UCSD-AML1 (cell line): Measurements from ENCODE around the gene UNG.
"Not testable (repeated sequence)": the region's sequence is repeated elsewhere in the genome, so short reads cannot be mapped to it uniquely, and the experiment has no call there.

Experiments used
- DNase-seq: peaks from one replicate; lab custom pipeline; 2025; ENCODE audit not compliant: unreplicated experiment; lab: John Stamatoyannopoulos, UW

The UNG gene

DNA sequence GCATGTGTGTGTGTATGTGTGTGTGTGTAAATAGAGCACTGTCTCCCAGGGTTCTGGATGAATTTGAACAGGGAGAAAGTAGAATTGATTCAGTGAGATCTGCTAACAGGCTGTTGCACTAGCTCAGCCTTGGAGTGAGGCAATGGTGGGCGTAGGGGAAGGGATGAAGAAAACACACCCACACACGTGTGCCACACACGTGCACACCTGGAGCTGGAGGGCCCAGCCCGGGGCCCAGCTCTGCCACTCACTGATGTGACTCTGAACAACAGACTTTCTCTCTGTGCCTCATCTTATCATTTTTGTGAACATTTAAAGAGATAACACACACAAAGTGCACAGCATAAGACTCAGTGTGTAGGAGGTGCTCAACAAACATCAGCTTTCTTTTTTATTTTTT lies 23.2 kb downstream of the UNG start:
- DNase-seq, result no peak

DNA sequence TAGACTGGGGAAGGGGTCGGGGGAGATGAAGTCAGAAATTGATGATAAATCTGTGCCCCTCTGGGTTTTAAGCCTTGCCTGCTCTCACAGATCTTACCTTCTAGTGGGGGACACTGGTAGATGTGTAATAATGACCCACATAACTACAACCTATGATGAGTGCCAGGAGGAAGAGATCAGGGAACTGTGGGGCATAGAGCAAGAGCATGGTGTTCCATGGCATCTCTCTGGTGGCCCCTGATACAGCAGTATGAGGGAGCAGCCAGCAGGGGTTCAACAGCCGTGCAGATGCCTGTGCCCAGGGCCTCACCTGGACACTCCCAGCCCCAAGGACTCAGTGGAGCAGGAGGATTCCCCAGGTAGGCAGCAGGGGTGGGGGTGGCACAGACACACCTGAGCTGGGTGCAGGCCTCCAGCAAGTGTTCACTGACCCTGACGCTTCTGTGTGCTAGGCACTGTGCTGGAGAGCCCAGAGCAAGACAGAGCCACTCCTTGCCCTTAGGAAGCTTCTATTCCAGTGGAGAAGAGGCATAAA lies 24.0 kb downstream of the UNG start:
- no peak for DNase-seq

- DNase-seq, result no peak
Measured at GRCh38 chr12:109124878-109125648, 27.7 kb downstream of the UNG start.

- DNase-seq, result no peak
Measured at GRCh38 chr12:109125791-109126190, 28.4 kb downstream of the UNG start.

DNA sequence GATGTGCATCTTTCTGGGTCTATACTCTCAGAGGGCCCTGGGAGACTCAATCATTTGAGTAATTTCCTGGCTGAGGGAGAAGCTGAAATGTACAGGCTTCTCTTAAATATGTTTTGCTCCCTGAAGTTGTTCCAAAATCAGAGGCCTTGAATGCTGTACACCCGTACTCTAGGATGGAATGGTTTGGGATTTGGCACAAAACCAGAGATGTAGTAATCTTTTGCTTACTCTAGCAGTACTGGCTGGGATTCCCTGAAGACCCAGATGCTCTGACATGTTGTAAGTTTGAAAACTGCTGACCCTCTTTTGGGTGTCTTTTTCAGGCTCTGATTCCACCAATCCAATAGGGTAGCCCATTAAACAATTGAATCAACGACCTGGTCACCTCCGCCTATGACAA lies 29.4 kb downstream of the UNG start:
- no peak for DNase-seq

- DNase-seq, result no peak
Measured at GRCh38 chr12:109127533-109128242, 30.3 kb downstream of the UNG start.

DNA sequence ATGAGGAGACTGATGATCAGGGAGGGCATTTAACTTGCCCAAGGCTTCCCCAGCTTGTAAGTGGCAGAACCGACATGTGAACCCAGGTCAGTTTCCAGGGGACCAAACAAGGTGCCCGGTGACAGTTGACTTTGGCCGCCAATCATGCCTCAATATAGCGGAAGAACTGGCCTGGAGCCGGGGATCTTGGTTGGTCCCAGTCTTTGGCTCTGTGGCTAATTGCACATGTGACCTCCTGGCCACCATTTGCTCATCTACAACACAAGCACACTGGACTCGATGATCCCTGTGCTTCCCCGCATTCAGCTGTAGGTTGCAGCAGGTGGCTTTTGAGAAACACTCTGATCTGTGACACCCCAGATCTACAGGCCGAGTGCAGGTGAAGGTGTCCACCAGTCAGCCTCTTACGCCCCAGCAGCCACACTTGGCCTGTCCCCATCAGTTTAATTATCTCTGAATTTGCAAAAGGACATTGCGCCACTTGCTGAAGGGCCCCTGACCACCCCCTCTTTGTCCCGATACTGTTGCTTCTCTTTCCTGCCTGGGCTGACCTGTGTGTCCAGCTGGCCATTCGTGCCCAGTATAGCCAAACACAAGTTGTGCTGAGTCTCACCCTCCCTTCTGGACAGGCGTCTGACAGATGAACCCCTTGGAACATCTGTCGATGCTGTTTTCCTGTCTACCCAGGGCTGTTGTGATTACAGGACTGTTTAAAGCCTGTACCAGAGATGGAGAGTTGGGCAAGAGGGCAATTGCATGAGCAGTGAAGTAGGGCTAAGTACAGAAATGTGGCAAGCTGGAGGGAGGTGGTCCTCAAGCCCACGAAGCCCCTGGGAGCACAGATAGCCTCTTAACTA lies 33.1 kb downstream of the UNG start:
- no peak for DNase-seq

DNA sequence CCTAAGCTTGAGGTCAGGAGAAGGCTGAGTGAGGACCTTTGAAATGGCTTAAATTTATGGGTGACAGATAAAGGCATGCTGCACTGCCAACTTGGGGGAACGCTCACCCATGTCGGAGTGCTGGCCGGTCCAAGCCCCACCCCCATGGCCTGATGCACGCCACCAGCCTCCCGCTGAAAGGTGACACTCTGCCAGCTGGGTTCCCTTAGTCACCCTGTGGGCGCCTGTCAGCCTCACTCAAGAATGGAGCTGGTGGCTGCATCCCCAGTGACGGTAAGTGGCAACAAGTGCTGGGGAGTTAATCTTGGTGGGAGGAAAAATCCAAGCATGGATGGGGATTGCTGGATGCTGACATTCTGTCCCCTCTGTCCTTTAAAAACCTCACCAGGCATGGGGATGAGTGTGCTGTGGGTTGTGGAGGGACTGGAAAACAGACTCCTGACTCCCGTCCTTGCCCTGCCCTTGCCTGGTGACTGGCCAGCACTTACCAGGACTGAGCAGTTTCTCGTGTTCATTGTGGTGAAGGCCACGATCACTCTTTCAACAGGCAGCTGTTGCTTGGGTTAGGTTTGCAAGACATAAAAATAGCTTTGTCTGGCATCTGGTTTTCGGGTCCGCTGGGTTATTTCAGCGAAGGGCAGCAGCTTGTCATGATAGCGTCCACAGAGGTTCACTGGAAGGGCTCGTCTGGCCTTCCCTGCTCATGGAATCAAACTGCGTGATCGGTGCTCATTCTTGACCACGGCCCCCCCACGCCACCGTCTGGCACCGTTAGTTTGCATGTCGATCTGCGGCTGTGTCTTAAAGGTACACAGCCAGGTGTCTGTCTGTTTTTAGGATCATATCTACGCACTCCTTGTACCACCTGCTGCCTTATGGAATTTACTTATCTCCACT lies 34.0 kb downstream of the UNG start:
- DNase-seq, result no peak

GRCh38 chr12:109134186-109134917 lies 37.0 kb downstream of the UNG start:
- DNase-seq, result peak; percentile 16

DNA sequence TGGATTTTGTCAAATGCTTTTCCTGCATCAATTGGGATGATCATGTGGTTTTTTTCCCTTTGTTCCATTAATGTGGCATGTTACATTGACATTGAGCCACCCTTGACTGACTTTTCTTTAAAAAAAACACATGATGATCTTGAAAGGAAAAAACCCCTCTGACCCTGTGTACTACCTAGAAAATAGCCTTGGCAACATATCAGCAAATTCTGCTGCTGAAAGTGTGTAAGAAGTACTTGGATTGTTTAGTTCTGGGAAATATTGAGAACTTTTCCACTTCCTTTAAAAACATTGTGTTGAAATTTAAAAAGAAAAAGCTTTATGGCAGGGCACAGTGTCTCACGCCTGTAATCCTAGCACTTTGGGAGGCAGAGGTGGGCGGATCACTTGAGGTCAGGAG lies 39.7 kb downstream of the UNG start:
- DNase-seq, result no peak

DNA sequence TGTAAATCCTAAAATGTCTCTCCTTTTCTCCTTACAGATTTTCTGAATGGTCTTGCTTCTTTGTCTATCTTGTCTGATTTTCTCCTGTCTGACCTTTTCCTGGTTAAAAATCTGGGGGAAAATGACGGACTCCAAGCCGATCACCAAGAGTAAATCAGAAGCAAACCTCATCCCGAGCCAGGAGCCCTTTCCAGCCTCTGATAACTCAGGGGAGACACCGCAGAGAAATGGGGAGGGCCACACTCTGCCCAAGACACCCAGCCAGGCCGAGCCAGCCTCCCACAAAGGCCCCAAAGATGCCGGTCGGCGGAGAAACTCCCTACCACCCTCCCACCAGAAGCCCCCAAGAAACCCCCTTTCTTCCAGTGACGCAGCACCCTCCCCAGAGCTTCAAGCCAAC lies 42.0 kb downstream of the UNG start:
- DNase-seq, result no peak

- no peak for DNase-seq
Measured at GRCh38 chr12:109139791-109140190, 42.4 kb downstream of the UNG start.

DNA sequence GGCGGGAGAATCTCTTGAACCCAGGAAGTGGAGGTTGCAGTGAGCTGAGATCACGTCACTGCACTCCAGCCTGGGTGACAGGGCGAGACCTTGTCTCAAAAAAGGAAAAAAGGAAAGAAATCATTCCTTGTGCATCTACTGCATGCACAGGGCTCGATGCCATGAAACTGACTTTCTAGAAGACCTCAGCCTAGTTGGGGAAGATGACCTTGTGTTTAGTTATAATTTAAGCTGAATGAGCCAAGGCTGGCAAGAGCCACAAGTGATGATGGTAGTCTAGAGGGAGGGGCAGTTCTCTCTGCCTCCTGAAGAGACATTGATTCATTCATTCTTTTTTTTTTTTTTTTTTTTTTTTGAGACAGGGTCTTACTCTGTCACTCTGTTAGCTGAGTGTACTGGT lies 43.2 kb downstream of the UNG start:
- DNase-seq, result no peak

DNA sequence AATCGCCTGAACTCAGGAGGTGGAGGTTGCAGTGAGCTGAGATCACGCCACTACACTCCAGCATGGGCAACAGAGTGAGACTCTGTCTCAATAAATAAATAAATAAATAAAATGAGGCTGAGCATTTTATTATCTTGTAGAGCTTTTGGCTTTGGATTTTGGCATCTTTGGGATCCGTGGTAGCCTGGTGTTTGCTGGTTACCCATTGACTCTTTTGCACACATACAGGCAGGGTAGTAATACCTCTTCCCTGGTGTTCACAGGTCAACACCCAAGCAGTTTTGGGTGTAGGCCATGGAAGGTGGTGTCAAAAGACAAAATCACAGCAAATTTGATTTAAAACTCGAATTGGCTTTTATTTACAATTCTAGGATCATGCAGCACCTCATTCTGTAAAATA lies 46.8 kb downstream of the UNG start:
- DNase-seq, result no peak

DNA sequence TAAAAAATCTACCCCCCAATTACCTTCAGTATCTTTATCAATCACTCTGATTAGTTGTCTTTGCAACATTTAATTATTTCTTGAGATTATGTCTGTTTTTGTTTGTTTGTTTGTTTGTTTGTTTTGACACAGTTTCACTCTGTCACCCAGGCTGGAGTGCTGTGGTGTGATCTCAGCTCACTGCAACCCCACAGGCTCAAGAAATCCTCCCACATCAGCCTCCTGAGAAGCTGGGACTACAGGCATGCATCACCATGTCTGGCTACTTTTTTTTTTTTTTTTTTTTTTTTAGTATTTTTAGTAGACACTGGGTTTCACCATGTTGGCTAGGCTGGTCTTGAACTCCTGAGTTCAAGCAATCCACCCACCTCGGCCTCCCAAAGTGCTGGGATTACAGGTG lies 49.7 kb downstream of the UNG start:
- DNase-seq, result not testable (repeated sequence)

DNA sequence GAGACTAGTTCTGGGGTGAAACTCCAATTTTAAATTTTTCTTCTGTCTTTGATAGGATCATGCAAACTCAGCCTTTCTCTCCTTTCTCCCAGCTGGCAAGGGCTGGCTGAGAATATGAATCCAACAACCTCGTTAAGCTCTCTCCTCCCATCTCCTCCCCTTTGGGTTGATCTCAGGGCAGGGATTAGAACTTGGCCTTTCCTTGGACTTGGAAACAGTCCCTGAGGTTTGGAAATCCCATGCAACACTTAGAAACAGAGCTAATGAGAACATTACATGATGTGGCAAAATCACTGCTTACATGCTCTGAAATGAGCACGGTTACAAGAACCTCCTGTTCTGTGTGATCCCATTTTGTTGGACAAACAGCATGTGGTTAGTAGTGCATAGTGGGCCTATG lies 50.6 kb downstream of the UNG start:
- DNase-seq, result no peak

GRCh38 chr12:109150124-109150640 lies 52.8 kb downstream of the UNG start:
- DNase-seq, result no peak

DNA sequence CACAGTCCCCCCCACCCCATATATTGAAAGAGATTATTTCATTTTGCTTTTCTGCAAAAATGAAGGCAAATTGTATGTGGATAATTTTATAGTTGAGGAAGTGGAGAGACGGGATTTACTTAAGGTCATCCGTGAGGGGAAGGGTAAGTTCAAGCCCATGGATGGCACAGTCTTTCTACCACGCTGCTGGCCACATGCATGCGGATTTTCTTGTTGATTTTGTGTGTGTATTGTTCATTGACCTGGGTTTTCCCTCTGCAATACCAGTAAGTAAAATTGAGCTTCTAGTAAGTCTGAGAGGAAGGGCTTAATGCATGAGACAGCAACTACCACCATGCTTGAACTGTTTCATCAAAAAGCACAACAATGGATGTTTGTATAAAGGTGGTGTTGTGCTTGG lies 54.1 kb downstream of the UNG start:
- DNase-seq, result no peak

GRCh38 chr12:109153821-109154441 lies 56.5 kb downstream of the UNG start:
- no peak for DNase-seq
